Activated CD4-positive, alpha-beta T cell treated with anti-CD3 and anti-CD28 coated beads, Interleukin-2, amount 50 U/mL, for 48 hours (primary cell): ENCODE measurements around the gene MAPK8.
"Not testable (repeated sequence)": the region's sequence is repeated elsewhere in the genome, so short reads cannot be mapped to it uniquely, and the experiment has no call there.

Experiments
- DNase-seq, 2 experiments: peaks; one replicate each; pipeline ENCODE4 v3.0.0-alpha.2; 2020

Gene MAPK8

DNA sequence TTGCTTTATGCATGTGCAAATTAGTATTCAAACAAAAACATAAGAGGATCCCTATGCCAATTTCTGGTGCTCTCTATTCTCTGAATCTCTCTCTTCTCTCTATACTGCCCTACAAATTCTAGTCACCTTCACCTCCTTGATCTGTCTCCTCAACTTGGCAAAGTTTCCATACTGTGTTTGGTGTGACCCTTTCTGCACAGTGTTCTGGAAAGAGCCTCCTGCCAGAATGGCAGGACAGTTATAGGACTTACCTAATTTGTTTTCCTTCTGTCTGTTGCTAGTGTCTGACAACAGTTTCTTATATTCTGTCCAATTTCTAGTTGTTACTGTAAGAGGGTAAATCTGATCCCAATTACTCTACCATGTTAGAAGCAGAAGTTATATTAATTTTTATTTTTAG, 34.3 kb downstream of the MAPK8 start:
- no peak for DNase-seq

DNA sequence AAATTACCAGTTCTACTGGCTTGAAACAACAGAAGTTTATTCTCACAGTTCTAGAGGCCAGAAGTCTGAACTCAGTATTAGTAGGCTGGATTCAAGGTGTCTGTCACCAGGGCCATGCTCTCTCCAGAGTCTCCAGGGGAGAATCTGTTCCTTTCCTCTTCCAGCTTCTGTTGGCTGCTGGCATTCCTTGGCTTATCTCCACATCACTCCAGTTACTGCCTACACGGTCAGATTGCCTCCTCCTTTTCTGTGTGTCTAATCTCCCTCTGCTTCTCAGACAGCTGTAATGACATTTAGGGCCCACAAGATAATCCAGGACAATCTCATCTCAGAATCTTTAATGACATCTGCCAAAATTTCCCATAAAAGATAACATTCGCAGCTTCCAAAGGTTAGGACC, 36.6 kb downstream of the MAPK8 start:
- DNase-seq = no peak

- DNase-seq = no peak
Measured at GRCh38 chr10:48343921-48344598, 37.6 kb downstream of the MAPK8 start.

GRCh38 chr10:48346248-48346647, 39.8 kb downstream of the MAPK8 start:
- DNase-seq = peak in 1 of 2 experiments; percentile 7

DNA sequence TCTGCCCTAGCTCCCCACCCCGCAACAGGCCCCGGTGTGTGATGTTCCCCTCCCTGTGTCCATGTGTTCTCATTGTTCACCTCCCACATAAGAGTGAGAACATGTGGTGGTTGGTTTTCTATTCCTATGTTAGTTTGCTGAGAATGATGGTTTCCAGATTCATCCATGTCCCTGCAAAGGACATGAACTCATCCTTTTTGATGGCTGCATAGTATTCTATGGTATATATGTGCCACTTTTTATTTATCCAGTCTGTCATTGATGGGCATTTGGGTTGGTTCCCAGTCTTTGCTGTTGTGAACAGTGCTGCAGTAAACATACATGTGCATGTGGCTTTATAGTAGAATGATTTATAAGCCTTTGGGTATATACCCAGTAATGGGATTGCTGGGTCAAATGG, 41.1 kb downstream of the MAPK8 start:
- DNase-seq = not testable (repeated sequence)

DNA sequence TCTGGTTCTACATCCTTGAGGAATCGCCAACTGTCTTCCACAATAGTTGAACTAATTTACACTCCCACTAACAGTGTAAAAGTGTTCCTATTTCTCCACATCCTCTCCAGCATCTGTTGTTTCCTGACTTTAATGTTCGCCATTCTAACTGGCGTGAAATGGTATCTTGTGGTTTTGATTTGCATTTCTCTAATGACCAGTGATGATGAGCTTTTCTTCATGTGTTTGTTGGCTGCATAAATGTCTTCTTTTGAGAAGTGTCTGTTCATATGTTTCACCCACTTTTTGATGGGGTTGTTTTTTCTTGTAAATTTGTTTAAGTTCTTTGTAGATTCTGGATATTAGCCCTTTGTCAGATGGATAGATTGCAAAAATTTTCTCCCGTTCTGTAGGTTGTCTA, 41.5 kb downstream of the MAPK8 start:
- not testable (repeated sequence) for DNase-seq

- DNase-seq = no peak
Measured at GRCh38 chr10:48353246-48353645, 46.8 kb downstream of the MAPK8 start.

DNA sequence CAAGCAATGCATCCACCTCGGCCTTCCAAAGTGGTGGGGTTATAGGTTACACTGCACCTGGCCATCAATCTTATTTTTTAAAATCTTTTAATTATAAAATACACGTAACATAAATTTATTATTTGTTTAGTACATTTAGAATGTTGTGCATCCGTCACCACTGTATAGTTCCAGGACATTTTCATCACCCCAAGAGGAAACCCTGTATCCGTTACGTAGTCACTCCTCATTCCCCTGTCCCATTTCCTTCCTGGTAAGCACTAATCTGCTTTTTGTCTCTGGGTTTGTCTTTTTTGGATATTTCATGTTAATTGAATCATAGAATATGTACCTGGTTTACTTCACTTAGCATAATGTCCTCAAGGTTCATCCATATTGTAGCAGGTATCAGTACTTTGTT, 51.2 kb downstream of the MAPK8 start:
- DNase-seq = no peak

- DNase-seq = no peak
Measured at GRCh38 chr10:48358162-48358561, 51.7 kb downstream of the MAPK8 start.

GRCh38 chr10:48358838-48359237, 52.4 kb downstream of the MAPK8 start:
- DNase-seq = no peak

- DNase-seq = no peak
Measured at GRCh38 chr10:48361176-48361575, 54.7 kb downstream of the MAPK8 start.

DNA sequence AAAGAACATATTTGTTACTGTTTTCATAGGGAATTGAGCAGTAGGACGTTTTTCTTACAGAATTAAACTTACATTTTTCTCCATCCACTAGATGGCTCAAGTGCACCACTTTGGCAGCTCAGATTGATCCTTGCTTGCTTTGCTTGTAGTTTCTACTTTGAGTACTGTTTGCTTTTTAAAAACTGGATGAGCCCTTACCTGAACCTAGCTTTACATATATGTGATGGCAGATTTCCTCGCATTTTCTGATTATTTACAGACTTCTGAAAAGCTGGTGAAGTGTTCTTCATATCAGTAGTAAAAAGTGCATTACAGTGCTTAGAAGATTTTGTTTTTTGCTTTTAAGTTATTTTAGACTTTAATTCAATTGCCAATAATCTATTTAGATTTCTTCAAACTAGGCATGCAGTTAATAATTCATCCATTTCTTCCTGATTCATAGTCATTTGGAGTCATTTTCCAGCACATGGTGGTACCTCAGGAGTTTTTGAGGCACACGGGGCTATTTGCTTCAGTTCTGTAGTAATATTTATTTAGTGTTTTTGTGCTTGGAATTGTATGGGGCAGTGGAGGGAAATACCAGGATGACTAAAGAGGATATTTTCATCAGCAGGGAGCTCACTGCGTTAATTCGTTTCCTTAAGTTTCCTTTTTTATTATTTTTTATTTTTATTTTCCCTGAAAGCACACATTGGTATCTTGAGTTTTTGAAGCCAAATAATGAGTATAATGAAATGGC, 57.3 kb downstream of the MAPK8 start:
- peak; percentile 9 to 24 for DNase-seq

DNA sequence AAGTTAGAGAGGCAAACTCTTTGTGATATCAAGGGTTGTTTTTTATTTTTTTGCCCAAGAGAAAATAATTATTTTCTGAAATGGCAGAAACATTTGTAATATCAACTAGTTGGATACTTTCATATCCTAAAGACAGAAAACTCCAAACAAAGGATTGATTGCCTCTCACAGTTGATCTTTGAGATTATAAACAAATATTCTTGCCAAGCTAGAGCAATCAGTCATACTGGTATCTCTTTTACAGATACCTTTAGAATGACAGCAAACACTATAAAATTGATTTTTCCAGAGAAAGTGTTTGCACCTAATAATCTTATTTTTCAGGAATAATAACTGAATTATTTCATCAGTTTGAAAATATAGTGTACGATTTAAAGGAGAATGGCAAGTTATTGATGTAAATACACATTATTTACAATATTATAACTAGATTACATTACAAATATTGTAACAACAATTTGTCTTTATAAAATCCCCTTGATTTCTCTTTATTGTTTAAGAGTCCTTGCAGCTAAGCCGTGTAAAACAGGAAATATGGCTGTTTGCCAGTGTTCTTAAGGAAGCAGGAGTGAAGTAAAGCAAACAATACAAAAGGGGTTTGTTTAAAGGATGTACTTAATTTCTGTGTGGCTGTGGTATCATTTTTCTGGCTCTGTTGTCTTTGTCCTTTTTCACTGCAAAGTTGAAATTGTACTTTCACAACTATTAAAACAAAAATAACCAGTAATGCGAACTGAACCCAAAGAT, 58.4 kb downstream of the MAPK8 start:
- DNase-seq = no peak

GRCh38 chr10:48365668-48366067, 59.2 kb downstream of the MAPK8 start:
- DNase-seq = no peak

- no peak for DNase-seq
Measured at GRCh38 chr10:48366261-48366660, 59.8 kb downstream of the MAPK8 start.

GRCh38 chr10:48369501-48369900, 63.0 kb downstream of the MAPK8 start:
- no peak for DNase-seq

GRCh38 chr10:48377751-48378530, 71.5 kb downstream of the MAPK8 start:
- DNase-seq = no peak

DNA sequence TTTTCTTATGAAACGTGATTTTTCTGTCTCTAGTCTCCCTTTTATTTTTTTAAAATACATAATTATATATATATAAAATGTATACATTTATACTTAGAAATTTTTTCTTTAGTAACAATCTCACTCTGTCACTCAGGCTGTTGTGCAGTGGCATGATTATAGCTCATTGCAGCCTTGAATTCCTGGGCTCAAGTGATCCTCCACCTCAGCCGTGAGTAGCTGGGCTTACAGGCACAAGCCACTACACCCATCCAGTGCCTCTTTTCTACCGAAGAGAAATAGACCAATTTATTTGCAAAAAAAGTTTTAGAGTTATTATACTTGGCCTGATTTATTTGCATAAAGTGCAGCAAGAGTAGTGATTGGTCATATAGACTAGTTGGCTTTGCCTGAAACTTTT, 72.2 kb downstream of the MAPK8 start:
- no peak for DNase-seq

GRCh38 chr10:48381971-48382370, 75.5 kb downstream of the MAPK8 start:
- no peak for DNase-seq

DNA sequence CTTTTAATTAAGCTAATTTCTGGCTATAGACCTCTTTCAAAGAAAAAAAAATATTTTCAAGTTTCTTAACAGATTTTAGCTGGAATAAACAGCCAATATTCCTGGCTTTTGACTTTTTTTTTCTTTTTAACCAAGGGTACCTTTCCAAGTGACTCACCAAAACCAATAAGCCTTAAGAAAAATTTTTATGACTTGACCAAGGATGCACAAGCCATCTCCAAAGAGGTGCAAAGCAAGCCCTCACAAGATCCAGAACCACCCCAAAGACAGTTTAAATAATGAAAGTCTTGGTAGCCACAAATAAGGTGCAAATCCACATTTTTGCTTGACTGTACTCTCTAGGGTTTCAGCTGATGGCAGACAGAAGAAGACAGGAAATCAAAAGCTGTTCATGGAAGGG, 76.5 kb downstream of the MAPK8 start:
- no peak for DNase-seq

DNA sequence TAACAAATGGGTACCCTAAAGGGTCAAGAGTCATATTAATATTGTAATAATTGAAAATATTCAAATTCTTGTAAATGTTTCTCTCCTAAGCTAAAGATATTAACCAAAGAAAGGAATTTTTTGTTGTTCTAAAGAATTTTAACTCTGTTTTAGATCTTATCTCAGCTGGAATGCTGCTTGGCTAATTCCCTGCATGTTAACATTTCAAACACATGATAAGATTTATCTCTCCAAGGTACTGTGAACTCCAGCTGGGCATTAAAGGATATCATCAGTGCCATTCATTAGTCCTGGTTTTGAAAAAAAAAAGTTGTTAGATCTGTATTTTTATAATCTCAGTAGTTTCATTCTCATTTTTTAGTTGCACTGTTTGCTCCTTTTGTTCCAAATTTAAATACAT, 76.9 kb downstream of the MAPK8 start:
- no peak for DNase-seq

DNA sequence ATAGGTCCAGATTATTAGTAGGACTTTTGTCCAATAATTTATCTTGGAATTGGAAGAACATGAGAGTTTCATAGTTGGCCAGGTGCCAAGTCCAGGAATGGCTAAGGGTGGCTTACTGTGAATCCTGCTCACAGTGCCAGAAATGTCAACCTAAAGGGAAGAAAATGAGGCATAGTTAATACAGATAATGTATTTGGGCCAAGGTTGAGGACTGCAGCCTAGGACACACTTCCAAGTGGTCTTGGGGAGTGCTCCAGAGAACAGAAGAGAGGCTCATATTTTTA, 78.2 kb downstream of the MAPK8 start:
- no peak for DNase-seq

DNA sequence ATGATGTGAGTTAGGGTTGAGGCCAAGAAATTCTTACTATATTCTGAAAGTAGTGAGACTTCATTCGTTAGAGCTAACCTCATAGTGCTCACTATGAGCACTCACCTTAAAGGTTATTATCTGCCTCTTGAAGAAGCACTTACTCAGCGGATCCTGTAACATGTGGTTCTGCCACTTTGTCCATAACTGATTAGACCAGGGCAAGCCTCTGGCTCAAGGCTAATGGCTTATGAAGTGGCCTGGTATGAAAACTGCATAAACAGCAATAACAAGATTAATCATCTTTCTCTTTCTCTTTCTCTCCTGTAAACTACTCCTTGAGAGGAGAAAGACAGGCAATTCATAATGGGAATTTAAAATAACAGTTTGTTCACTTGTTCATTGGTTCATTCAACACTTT, 82.8 kb downstream of the MAPK8 start:
- DNase-seq = no peak
